ENCODE data around the gene NLRP1. TPM values are rescaled to one million over a fixed set of nuclear protein-coding genes. Genes with fewer than 3 reads are reported as not detected.

Gene NLRP1
- total and polyA plus RNA-seq, 10 of the 15 experiments (the other 5 are each of a cell fraction or from before 2014, with no cell fraction given): 2.8 to 21.8 (median 11.9) TPM

GRCh38 chr17:5467416-5467815 lies 116.9 kb downstream of the NLRP1 start:
- ChIA-PET SMC1A (ENCODE audit: uncharacterized antibody, unreplicated experiment) (interaction anchor here (0.6 to 1.3 kb wide), 4 partner anchors 17 to 904 kb away, joined by 3 read pairs; partner anchors contain the start of gene C1QBP), POLR2A (interaction anchor here (1.4 to 2.3 kb wide), 2 partner anchors 18 to 28 kb away, joined by 4 to 7 read pairs; partner anchors contain the start of gene C1QBP), RAD21 (ENCODE audit: unreplicated experiment) (no interaction called here), CTCF (interaction anchor here (0.6 to 1.3 kb wide), 3 partner anchors 11 to 359 kb away, joined by 4 to 5 read pairs (median 4); no protein-coding TSS in a partner anchor)
- H3K27me3 ChIP-seq (replicated peaks in 1 of 2; ENCODE audit: control insufficient read depth in 2 of 2, insufficient read depth in 2 of 2, low read length in 1 of 2): no peaks in the 10 kb centered on the region
- peak overlapping the region; percentile 87 for H3K4me3 ChIP-seq
- 0% methylated on average over 8 of the region's 8 CpGs for WGBS (ENCODE audit: insufficient coverage, insufficient replicate concordance, low lambda C conversion rate, missing lambda C conversion rate)
- no peaks in the 10 kb centered on the region for H3K9me3 ChIP-seq (replicated peaks; ENCODE audit: control insufficient read depth, insufficient read depth, low read length)
- intact Hi-C loops (cut with micrococcal nuclease; ENCODE audit: unreplicated experiment) (no loop called here), in situ Hi-C loops (cut with MboI) (no loop called here)
- H3K9ac ChIP-seq (ENCODE audit: control insufficient read depth, insufficient read depth, low read length): peak overlapping the region; percentile 92
- TF ChIP-seq E2F4 (IDR thresholded peaks at IDR 0.05; ENCODE audit: low read depth, low read length) (no peak), SUPT20H (IDR thresholded peaks at IDR 0.05; ENCODE audit: borderline replicate concordance, control insufficient read depth, low read depth, low read length) (no peak), SIX5 (IDR thresholded peaks at IDR 0.05; ENCODE audit: low read depth, low read length, severe bottlenecking) (no peak)
- TF ChIP-seq, protein P1, sequence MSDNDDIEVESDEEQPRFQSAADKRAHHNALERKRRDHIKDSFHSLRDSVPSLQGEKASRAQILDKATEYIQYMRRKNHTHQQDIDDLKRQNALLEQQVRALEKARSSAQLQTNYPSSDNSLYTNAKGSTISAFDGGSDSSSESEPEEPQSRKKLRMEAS (IDR thresholded peaks at IDR 0.05; ENCODE audit: low read depth, low read length): no peak
- H3K4me1 ChIP-seq (ENCODE audit: control insufficient read depth, insufficient read depth, low read length): no peaks in the 10 kb centered on the region
- H3K27ac ChIP-seq (ENCODE audit: control insufficient read depth, insufficient read depth): peak overlapping the region; percentile 76
- BruUV-seq (replicated peaks): no TSS peak
- peaks cover 0 to 6% of the 10 kb centered on the region in 2 experiments; a peak in 3 of 4 replicates for H3K36me3 ChIP-seq (ENCODE audit: control insufficient read depth in 2 of 2, insufficient read depth in 2 of 2, low read length in 1 of 2)
- H4K20me1 ChIP-seq (ENCODE audit: control insufficient read depth, insufficient read depth): no peaks in the 10 kb centered on the region
- peak overlapping the region; percentile 9; the same call in 1 of the 2 replicates for H2AFZ ChIP-seq (ENCODE audit: control insufficient read depth, low read depth, low read length)
- ATAC-seq: no peak
- H3K79me2 ChIP-seq (ENCODE audit: control insufficient read depth, insufficient read depth, low read length): peaks cover 60% of the 10 kb centered on the region
- DNase-seq (ENCODE audit: low read depth, low spot score): no peak
- no peak for FAIRE-seq
- H3K4me2 ChIP-seq (ENCODE audit: control insufficient read depth, insufficient read depth): peak overlapping the region; percentile 79

DNA sequence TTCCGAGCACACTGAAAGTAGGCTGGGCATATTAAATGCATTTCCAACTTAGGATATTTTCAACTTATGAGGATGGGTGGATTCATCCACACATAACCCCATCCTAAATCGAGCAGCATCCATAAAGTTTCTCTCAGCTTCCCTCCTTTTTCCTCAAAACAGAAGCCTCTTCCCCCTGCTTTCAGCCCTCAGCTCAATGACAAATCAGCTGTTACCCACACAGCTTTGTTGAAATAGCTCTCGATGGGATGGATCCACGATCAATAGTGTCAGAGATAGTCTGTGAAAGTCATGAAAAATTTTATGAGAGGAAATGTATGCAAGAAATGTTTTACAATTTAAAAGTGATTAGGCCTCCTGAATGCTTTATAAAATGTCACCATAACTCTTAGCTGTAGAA lies 118.0 kb downstream of the NLRP1 start:
- Histone ChIP-seq H3K9me3 (replicated peaks; ENCODE audit: control insufficient read depth, insufficient read depth, low read length) (no peaks in the 10 kb centered on the region), H3K27me3 (replicated peaks in 1 of 2; ENCODE audit: control insufficient read depth in 2 of 2, insufficient read depth in 2 of 2, low read length in 1 of 2) (no peaks in the 10 kb centered on the region), H2AFZ (ENCODE audit: control insufficient read depth, low read depth, low read length) (no peak overlapping the region), H3K4me1 (ENCODE audit: control insufficient read depth, insufficient read depth, low read length) (no peaks in the 10 kb centered on the region), H4K20me1 (ENCODE audit: control insufficient read depth, insufficient read depth) (no peaks in the 10 kb centered on the region), H3K27ac (ENCODE audit: control insufficient read depth, insufficient read depth) (no peak overlapping the region), H3K36me3 (ENCODE audit: control insufficient read depth in 2 of 2, insufficient read depth in 2 of 2, low read length in 1 of 2) (peaks cover 1 to 6% of the 10 kb centered on the region in 2 experiments; a peak in 3 of 4 replicates), H3K4me2 (ENCODE audit: control insufficient read depth, insufficient read depth) (peak overlapping the region; percentile 79), H3K4me3 (peak overlapping the region; percentile 87), H3K9ac (ENCODE audit: control insufficient read depth, insufficient read depth, low read length) (no peak overlapping the region), H3K79me2 (ENCODE audit: control insufficient read depth, insufficient read depth, low read length) (peaks cover 60% of the 10 kb centered on the region)
- 98% methylated on average over 4 of the region's 4 CpGs for WGBS (ENCODE audit: insufficient coverage, insufficient replicate concordance, low lambda C conversion rate, missing lambda C conversion rate)
- SMC1A ChIA-PET (ENCODE audit: uncharacterized antibody, unreplicated experiment): interaction anchor here (0.5 to 1.0 kb wide), 3 partner anchors 20 to 553 kb away, joined by 3 to 4 read pairs (median 4); partner anchors contain the start of genes DERL2 and MIS12
- POLR2A ChIA-PET: interaction anchor here (2.3 kb wide), 1 partner anchor 27 kb away, joined by 7 read pairs; the partner anchor contains the start of gene C1QBP
- BruUV-seq (replicated peaks): no TSS peak
- RAD21 ChIA-PET (ENCODE audit: unreplicated experiment): no interaction called here
- intact Hi-C loops (cut with micrococcal nuclease; ENCODE audit: unreplicated experiment): no loop called here
- DNase-seq (ENCODE audit: low read depth, low spot score): no peak
- in situ Hi-C loops (cut with MboI): no loop called here
- no peak for ATAC-seq
- no peak for FAIRE-seq
- CTCF ChIA-PET: interaction anchor here (0.9 to 1.6 kb wide), 3 partner anchors 19 to 27 kb away, joined by 3 to 9 read pairs (median 3); partner anchors contain the start of genes C1QBP and DERL2
- TF ChIP-seq MXI1 (IDR thresholded peaks at IDR 0.05; ENCODE audit: low read depth, low read length): no peak
- TF ChIP-seq HCFC1 (IDR thresholded peaks at IDR 0.05; ENCODE audit: low read length): no peak
- TF ChIP-seq, protein P2, sequence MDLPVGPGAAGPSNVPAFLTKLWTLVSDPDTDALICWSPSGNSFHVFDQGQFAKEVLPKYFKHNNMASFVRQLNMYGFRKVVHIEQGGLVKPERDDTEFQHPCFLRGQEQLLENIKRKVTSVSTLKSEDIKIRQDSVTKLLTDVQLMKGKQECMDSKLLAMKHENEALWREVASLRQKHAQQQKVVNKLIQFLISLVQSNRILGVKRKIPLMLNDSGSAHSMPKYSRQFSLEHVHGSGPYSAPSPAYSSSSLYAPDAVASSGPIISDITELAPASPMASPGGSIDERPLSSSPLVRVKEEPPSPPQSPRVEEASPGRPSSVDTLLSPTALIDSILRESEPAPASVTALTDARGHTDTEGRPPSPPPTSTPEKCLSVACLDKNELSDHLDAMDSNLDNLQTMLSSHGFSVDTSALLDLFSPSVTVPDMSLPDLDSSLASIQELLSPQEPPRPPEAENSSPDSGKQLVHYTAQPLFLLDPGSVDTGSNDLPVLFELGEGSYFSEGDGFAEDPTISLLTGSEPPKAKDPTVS (IDR thresholded peaks at IDR 0.05; ENCODE audit: low read depth, low read length): no peak
- no peak for TF ChIP-seq KLF5 (IDR thresholded peaks at IDR 0.05; ENCODE audit: partially characterized antibody)
- no peak for TF ChIP-seq ZNF207 (IDR thresholded peaks at IDR 0.05; ENCODE audit: borderline replicate concordance)
- TF ChIP-seq, protein P3, sequence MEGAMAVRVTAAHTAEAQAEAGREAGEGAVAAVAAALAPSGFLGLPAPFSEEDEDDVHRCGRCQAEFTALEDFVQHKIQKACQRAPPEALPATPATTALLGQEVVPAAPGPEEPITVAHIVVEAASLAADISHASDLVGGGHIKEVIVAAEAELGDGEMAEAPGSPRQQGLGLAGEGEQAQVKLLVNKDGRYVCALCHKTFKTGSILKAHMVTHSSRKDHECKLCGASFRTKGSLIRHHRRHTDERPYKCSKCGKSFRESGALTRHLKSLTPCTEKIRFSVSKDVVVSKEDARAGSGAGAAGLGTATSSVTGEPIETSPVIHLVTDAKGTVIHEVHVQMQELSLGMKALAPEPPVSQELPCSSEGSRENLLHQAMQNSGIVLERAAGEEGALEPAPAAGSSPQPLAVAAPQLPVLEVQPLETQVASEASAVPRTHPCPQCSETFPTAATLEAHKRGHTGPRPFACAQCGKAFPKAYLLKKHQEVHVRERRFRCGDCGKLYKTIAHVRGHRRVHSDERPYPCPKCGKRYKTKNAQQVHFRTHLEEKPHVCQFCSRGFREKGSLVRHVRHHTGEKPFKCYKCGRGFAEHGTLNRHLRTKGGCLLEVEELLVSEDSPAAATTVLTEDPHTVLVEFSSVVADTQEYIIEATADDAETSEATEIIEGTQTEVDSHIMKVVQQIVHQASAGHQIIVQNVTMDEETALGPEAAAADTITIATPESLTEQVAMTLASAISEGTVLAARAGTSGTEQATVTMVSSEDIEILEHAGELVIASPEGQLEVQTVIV (IDR thresholded peaks at IDR 0.05; ENCODE audit: borderline replicate concordance, partially characterized antibody): no peak
- no peak for TF ChIP-seq CHD4 (IDR thresholded peaks at IDR 0.05)
